Upper lobe of left lung (tissue), 6 donors: ENCODE results near the gene ELMOD2. TPM values are rescaled to one million over a fixed set of nuclear protein-coding genes. Genes with fewer than 3 reads are reported as not detected.
A peak's percentile ranks its signal among the peaks of the same experiment; 100 is the strongest.

ENCODE experiments used
- ATAC-seq, 2 donors: fragments of 200-7000 bp; cut with Tn5 transposase; one replicate each; pipeline ENCODE4 v1.9.1; 2022; ENCODE audit warnings: mild to moderate bottlenecking in 2 of 2, moderate library complexity in 2 of 2; ENCODE audit not compliant: low FRiP score in 2 of 2
- DNase-seq, 2 donors: peaks; one replicate each; pipeline ENCODE4 v3.0.0-alpha.2; 2019 to 2020
- H3K27ac ChIP-seq, 4 donors: fragments of 200-600 bp; sonication (generic); one replicate each; pipeline ENCODE4 v1.5.1; 2016 to 2019
- H3K27me3 ChIP-seq, 4 donors: fragments of 200-600 bp; sonication (generic); one replicate each; pipeline ENCODE4 v1.5.1; 2017 to 2019
- H3K36me3 ChIP-seq, 4 donors: fragments of 200-600 bp; sonication (generic); one replicate each; pipeline ENCODE4 v1.5.1; 2016 to 2019
- H3K4me1 ChIP-seq, 4 donors: fragments of 200-600 bp; sonication (generic); one replicate each; pipeline ENCODE4 v1.5.1; 2018 to 2019
- H3K4me3 ChIP-seq, 4 donors: fragments of 200-600 bp; sonication (generic); one replicate each; pipeline ENCODE4 v1.5.1; 2017 to 2019; ENCODE audit warnings: mild to moderate bottlenecking in 2 of 4, moderate library complexity in 1 of 4
- H3K9me3 ChIP-seq, 4 donors: fragments of 200-600 bp; sonication (generic); one replicate each; pipeline ENCODE4 v1.5.1; 2018 to 2019
- CTCF ChIP-seq, 6 experiments: fragments of 450-650 bp in 4 of 6; fragments of 200-600 bp in 2 of 6; sonication (generic) in 2 of 6; IDR thresholded peaks; one replicate each; pipeline ENCODE4 v1.5.1; 2016 to 2019; ENCODE audit warnings: antibody characterized with exemption in 6 of 6
- EP300 ChIP-seq, 4 donors: sonication (generic); formaldehyde crosslinking; IDR thresholded peaks; one replicate each; pipeline ENCODE4 v1.5.1; 2017; ENCODE audit warnings: antibody characterized with exemption in 4 of 4, control low read depth in 2 of 4
- POLR2A ChIP-seq, 4 donors: fragments of 450-650 bp; IDR thresholded peaks; one replicate each; pipeline ENCODE4 v1.5.1; 2016 to 2017; ENCODE audit warnings: antibody characterized with exemption in 4 of 4, mild to moderate bottlenecking in 2 of 4
- POLR2AphosphoS5 ChIP-seq, 2 donors: sonication (generic); formaldehyde crosslinking; IDR thresholded peaks; one replicate each; pipeline ENCODE4 v1.5.1; 2017; ENCODE audit warnings: antibody characterized with exemption in 2 of 2
- whole genome bisulfite sequencing, 2 donors: methylation state at CpG; one replicate each; pipeline ENCODE4 v1.1.5; 2017 to 2018; 5-methylcytosine and 5-hydroxymethylcytosine counted together
- total RNA-seq, 6 donors: library from RNA; depleted of rRNA in 4 of 6; stranded (reverse); fragments of >200 nt in 4 of 6; gene quantifications; one replicate each; pipeline versions ENCODE4 v1.1.0 to v1.2.1, GENCODE V29; 2016 to 2021
- donor health status: DM: no; HTN: no; CAD: no; lungs with moderate emphysema.
- donor health status: DM: no; HTN: yes; CAD: no; lungs with severe emphysema.

The ELMOD2 gene
- total RNA-seq, 6 donors from 2014 or later: 15.7 to 28.3 (median 18.2) TPM

GRCh38 chr4:140575489-140575888, 51.5 kb downstream of the ELMOD2 start:
- H3K36me3 ChIP-seq: no peaks in the 10 kb centered on the region
- H3K27ac ChIP-seq: no peak overlapping the region
- H3K4me1 ChIP-seq: no peaks in the 10 kb centered on the region
- WGBS, 2 donors: 66 to 75% methylated on average over 4 of the region's 4 CpGs
- ATAC-seq (no peak), DNase-seq (no peak)
- peaks cover 9 to 13% (median 11%) of the 10 kb centered on the region in 4 donors for H3K9me3 ChIP-seq
- TF ChIP-seq EP300 (IDR thresholded peaks at IDR 0.05) (no peak), POLR2AphosphoS5 (IDR thresholded peaks at IDR 0.05) (no peak), POLR2A (IDR thresholded peaks at IDR 0.05) (no peak), CTCF (IDR thresholded peaks at IDR 0.05) (no peak)
- peaks cover 0 to 7% (median 2%) of the 10 kb centered on the region in 4 donors for H3K27me3 ChIP-seq
- H3K4me3 ChIP-seq: no peak overlapping the region

GRCh38 chr4:140579278-140579677, 55.3 kb downstream of the ELMOD2 start:
- peaks cover 0 to 7% (median 2%) of the 10 kb centered on the region in 4 donors for H3K27me3 ChIP-seq
- H3K4me1 ChIP-seq: no peaks in the 10 kb centered on the region
- H3K36me3 ChIP-seq: no peaks in the 10 kb centered on the region
- DNase-seq (peak in 1 of 2 donors; percentile 76), ATAC-seq (peak in 1 of 2 donors; percentile 17)
- H3K27ac ChIP-seq: no peak overlapping the region
- WGBS, 2 donors: 15 to 16% methylated on average over 22 to 26 of the region's 27 CpGs
- TF ChIP-seq CTCF (IDR thresholded peaks at IDR 0.05): no peak
- TF ChIP-seq POLR2AphosphoS5 (IDR thresholded peaks at IDR 0.05): no peak
- no peak for TF ChIP-seq POLR2A (IDR thresholded peaks at IDR 0.05)
- no peak overlapping the region for H3K4me3 ChIP-seq
- no peaks in the 10 kb centered on the region for H3K9me3 ChIP-seq

GRCh38 chr4:140581078-140581477, 57.1 kb downstream of the ELMOD2 start:
- no peaks in the 10 kb centered on the region for H3K36me3 ChIP-seq
- no peak for ATAC-seq
- H3K27ac ChIP-seq: no peak overlapping the region
- H3K4me1 ChIP-seq: no peaks in the 10 kb centered on the region
- H3K27me3 ChIP-seq: peaks cover 0 to 7% (median 2%) of the 10 kb centered on the region in 4 donors
- no peak for DNase-seq
- H3K4me3 ChIP-seq: no peak overlapping the region
- WGBS, 2 donors: 63 to 76% methylated on average over 3 of the region's 3 CpGs
- TF ChIP-seq EP300 (IDR thresholded peaks at IDR 0.05): no peak
- TF ChIP-seq POLR2AphosphoS5 (IDR thresholded peaks at IDR 0.05): no peak
- no peak for TF ChIP-seq POLR2A (IDR thresholded peaks at IDR 0.05)
- TF ChIP-seq CTCF (IDR thresholded peaks at IDR 0.05): no peak
- no peaks in the 10 kb centered on the region for H3K9me3 ChIP-seq

GRCh38 chr4:140584439-140584838, 60.5 kb downstream of the ELMOD2 start:
- TF ChIP-seq CTCF (IDR thresholded peaks at IDR 0.05) (no peak), POLR2AphosphoS5 (IDR thresholded peaks at IDR 0.05) (no peak), EP300 (IDR thresholded peaks at IDR 0.05) (no peak), POLR2A (IDR thresholded peaks at IDR 0.05) (no peak)
- ATAC-seq (no peak), DNase-seq (no peak)

GRCh38 chr4:140595065-140595464, 71.1 kb downstream of the ELMOD2 start:
- WGBS, 2 donors: 84 to 100% methylated on average over 1 of the region's 1 CpG
- H3K4me3 ChIP-seq: no peak overlapping the region
- TF ChIP-seq EP300 (IDR thresholded peaks at IDR 0.05) (no peak), POLR2AphosphoS5 (IDR thresholded peaks at IDR 0.05) (no peak), POLR2A (IDR thresholded peaks at IDR 0.05) (no peak), CTCF (IDR thresholded peaks at IDR 0.05) (peak in 5 of 6 experiments; percentile 21 to 57 (median 45))
- ATAC-seq (peak; percentile 21 to 57), DNase-seq (no peak)
- H3K4me1 ChIP-seq: no peaks in the 10 kb centered on the region
- no peak overlapping the region for H3K27ac ChIP-seq
- no peaks in the 10 kb centered on the region for H3K36me3 ChIP-seq
- no peaks in the 10 kb centered on the region for H3K27me3 ChIP-seq
- no peaks in the 10 kb centered on the region for H3K9me3 ChIP-seq

More at GRCh38 chr4:140584439-140584838, 60.5 kb downstream of the ELMOD2 start:
- Histone ChIP-seq H3K27me3 (peaks cover 0 to 1% (median 0%) of the 10 kb centered on the region in 4 donors), H3K36me3 (no peaks in the 10 kb centered on the region), H3K9me3 (no peaks in the 10 kb centered on the region), H3K4me1 (no peaks in the 10 kb centered on the region), H3K27ac (no peak overlapping the region), H3K4me3 (no peak overlapping the region)
- 55 to 56% methylated on average over 1 of the region's 1 CpG for WGBS, 2 donors
